ENCODE measurements around the gene SSTR4.
"Not testable (repeated sequence)": the region's sequence is repeated elsewhere in the genome, so short reads cannot be mapped to it uniquely, and the experiment has no call there.

Gene SSTR4

DNA sequence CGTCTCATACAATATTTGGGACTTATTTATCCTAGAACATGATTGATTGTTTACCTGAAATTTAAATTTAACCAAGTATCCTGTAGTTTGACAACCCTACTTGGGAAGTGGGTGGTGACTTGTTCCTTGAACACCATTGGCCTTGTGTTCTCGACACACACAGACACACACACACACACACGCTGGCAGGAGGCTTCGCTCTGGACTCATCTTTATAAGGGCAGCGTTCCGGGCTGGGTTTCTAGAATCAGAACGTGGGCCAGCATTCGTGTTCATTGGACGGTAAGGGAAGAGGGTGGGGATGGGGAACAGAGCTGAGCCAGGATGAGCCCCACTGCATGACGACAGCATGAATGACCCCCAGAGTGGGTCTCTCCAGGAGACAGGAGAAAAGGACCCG, 16.2 kb upstream of the SSTR4 start:
- DNase-seq (ENCODE audit: low read depth): no peak

GRCh38 chr20:23019403-23019802, 15.7 kb upstream of the SSTR4 start:
- no peak for DNase-seq (ENCODE audit: low read depth)

- no peak for DNase-seq (ENCODE audit: low read depth)
Measured at GRCh38 chr20:23020230-23021018, 14.7 kb upstream of the SSTR4 start.

DNA sequence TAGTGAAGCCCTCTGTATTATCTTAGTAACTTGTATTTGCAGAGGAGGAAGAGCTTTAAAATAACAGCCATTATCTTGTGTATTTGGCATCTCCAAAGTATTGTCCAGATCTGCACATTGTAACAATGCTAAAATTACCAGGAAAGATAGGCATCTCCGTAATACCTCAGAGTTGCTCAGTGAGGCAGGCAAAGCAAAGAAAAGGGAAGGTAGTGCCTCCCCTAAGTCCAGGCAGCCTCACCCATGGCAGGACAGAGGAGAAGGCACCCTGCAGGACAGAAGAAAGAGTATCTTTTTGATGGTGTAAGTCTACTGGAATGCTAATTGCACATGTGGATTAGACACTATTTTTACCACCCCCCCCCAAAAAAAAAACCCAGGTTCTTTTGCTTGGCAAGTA, 13.6 kb upstream of the SSTR4 start:
- no peak for DNase-seq (ENCODE audit: low read depth)

DNA sequence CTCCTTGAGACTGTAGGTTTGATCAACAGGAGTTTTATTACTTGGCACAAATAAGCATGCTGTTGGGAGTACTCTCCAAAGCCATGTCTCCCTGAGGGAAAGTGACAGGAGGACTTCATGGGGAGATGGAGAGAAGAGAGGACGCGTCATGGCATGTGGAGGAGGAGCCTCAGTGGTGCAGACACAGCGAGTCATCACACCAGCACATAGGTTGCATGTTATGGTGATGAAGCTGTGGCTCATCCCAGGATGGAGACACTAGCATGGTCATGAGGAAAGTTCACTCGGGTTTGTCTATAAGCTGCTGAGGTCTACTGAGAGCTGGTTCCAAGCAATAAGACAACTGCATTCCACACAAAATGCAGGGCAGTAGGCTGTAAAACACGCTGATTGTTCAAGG, 13.2 kb upstream of the SSTR4 start:
- peak; percentile 9 for DNase-seq (ENCODE audit: low read depth)

DNA sequence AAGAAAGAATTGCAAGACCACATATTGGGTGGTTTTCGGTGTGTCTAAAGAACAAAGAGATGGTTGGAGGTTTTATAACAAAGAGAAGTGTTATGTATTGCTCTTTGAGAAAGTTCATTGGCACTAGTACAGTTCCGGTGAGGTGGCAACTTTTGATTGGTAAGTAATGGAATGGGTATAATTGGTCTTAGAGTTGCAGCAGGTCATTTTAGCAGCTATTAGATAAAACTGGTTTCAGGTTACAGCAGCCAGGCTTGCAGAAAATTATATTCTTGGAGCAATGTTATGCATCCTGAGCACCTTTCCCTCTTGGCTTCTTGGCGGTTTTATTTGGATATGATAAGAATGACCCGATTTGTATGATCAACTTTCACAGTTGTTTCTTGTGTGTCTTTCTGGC, 12.3 kb upstream of the SSTR4 start:
- no peak for DNase-seq (ENCODE audit: low read depth)

GRCh38 chr20:23023621-23024177, 11.4 kb upstream of the SSTR4 start:
- no peak for DNase-seq (ENCODE audit: low read depth)

- DNase-seq (ENCODE audit: low read depth): no peak
Measured at GRCh38 chr20:23024701-23025100, 10.4 kb upstream of the SSTR4 start.

GRCh38 chr20:23025503-23025902, 9.6 kb upstream of the SSTR4 start:
- not testable (repeated sequence) for DNase-seq (ENCODE audit: low read depth)

- DNase-seq (ENCODE audit: low read depth): no peak
Measured at GRCh38 chr20:23027721-23028120, 7.4 kb upstream of the SSTR4 start.

GRCh38 chr20:23028392-23028791, 6.7 kb upstream of the SSTR4 start:
- no peak for DNase-seq (ENCODE audit: low read depth)

- DNase-seq (ENCODE audit: low read depth): no peak
Measured at GRCh38 chr20:23029324-23029723, 5.8 kb upstream of the SSTR4 start.

GRCh38 chr20:23031346-23031745, 3.8 kb upstream of the SSTR4 start:
- DNase-seq (ENCODE audit: low read depth): no peak

DNA sequence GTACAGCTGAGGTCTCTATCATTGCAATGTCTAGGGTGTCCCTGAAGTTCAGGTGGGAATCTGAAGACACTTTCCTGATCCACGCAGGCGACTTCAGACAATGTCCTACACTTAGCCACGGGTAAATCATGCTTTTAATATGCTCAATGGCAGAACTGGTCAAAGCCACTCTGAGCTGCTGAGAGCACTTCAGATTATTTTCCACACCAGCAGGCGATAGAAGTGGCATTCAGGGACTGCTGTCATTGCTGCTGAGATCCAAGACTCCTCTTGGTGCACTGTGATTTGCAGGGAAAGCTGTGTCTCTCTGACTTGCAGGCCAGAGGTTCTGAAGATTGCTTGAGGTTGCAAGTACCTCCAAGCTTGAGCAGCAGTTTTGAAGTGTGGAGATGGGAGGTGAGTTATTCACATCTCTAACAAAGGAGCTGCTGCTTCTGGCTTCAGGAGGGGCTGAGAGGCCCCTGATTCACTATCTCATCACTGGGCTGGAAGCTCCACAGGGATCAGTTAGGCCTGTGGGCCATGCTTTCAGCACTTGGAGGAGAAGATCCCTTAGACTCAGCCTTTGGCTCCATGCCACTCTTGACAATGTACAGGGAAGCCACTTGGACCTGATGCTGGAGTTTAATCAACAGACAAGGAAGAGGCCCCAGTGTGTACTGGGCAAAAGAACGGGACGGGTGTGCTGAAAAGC, 2.9 kb upstream of the SSTR4 start:
- DNase-seq (ENCODE audit: low read depth): no peak

GRCh38 chr20:23032750-23033078, 2.4 kb upstream of the SSTR4 start:
- no peak for DNase-seq (ENCODE audit: low read depth)

DNA sequence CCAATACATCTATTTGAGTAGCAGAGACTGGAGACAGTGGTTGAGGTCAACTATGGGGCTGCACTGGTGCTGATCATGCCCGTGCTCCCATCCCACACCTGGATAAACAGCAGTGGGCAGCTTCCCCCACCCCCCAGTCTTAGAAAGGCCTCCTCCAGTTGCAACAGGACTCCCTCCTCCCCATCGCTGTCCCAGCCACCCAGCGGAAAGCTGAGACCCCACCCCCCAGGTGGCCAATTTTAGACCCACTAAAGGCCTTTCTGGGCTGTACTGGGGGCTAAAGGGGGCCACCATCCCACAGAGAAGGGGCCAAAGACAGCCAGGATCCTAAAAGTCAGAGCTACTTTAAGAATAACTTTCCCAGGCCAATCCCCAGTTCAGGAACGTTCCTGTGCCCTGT, 1.2 kb upstream of the SSTR4 start:
- DNase-seq (ENCODE audit: low read depth): no peak

GRCh38 chr20:23035731-23036130, 619 bp downstream of the SSTR4 start:
- DNase-seq (ENCODE audit: low read depth): no peak

- DNase-seq (ENCODE audit: low read depth): no peak
Measured at GRCh38 chr20:23036371-23036770, 1.3 kb downstream of the SSTR4 start.

- DNase-seq (ENCODE audit: low read depth): no peak
Measured at GRCh38 chr20:23037017-23037481, 1.9 kb downstream of the SSTR4 start.

DNA sequence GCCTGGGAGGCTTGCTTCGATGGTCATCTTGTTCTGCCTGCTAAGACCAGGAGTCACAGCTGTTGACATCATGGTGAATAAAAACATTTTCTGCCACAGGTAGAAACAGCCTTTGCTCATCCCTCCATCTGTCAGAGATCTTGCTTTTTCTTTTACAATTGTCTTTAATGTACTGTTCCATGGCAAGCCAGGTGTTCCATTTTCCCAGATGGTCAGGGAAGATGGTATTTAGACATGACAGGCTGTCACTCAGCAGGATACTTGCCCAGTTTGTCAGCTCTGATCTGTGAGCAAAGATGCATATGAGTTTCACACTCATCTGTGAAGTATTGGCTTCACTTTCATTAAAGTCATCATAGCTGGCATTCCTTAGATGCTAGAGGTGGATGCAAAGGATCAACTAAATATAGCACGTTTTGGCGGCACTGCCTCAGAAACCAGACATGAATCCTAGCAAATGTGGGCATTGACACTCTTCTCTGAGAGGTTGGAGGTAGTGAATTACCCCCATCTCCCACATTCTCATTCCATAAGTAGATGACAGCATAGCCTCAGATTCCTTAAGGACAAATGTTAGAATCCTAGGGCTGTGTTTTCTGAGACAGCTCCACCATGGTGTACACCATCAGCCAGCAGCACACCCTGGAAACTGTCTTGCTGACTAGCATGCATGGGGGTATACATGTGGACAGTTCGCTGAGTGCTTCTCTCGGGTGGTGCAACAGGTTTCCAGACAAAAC, 4.2 kb downstream of the SSTR4 start:
- no peak for DNase-seq (ENCODE audit: low read depth)

DNA sequence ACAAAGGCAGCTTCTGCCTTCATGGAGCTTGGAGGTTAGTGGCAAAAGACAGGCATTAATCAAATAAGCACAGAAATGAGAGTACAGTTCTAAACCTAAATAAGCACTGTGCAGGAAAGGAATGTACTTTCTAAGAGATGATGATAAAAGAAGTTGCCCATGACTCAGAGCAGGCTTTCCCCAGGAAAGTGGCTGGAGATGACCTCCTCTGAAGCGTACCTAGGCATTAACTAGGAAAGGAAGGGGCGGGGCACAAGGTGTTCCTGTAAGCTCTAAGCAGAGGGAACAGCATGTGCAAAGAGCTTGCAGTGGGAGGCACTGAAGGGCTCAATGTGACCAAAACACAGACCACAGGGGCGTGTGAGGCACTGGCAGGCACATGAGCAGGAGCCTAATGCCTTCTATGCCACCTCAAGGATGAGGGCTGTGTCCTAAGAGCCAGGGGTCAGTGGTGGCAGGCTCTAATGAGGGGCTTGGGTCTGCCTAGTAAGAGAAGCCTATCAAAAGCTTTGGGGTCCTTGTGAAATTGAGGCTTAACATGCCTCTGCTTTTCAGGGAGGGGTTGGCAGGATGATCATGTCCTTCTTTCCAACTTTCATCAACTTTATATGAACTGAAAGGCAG, 4.9 kb downstream of the SSTR4 start:
- no peak for DNase-seq (ENCODE audit: low read depth)

DNA sequence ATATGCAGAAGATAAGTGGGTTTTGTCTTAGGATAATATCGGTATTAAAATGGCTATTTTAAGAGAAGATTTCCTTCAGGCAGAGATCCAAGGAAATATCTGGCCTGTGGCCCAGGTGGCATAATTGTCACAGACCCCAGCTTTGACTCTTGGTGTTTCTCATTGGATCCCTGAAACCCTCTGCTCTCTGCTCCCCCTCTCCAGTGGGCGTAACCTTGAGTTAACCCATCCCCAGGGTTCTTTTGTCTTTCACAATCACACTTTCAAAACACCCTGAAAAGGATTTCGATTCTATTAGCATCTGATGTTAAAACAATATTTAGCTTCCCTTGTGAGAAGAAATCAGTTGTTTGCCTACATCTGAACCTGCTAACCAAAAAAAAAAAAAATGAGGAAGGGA, 7.2 kb downstream of the SSTR4 start:
- DNase-seq (ENCODE audit: low read depth): no peak

Data from ELR (cell line).